HepG2 (cell line): Measurements from ENCODE around the gene PACSIN1. TPM values are rescaled to one million over a fixed set of nuclear protein-coding genes. Genes with fewer than 3 reads are reported as not detected.

Source experiments
- EP300 ChIP-seq, 3 experiments: sonication (generic) in 1 of 3; formaldehyde crosslinking in 1 of 3; IDR thresholded peaks; 2 replicates each; pipeline versions ENCODE4 v1.5.1 to v1.6.1; 2011 to 2020; ENCODE audit warnings: low read depth in 2 of 3, low read length in 2 of 3, borderline replicate concordance in 1 of 3, improper control_type of control experiment in 1 of 3, mild to moderate bottlenecking in 1 of 3, missing genetic modification reagents in 1 of 3, moderate library complexity in 1 of 3
- HNRNPL ChIP-seq: fragments of 200-400 bp; formaldehyde crosslinking; IDR thresholded peaks from 2 replicates; pipeline ENCODE4 v1.6.1; 2017; ENCODE audit warnings: mild to moderate bottlenecking, low read depth, low read length
- KLF16 ChIP-seq, 2 experiments: sonication (generic) in 1 of 2; formaldehyde crosslinking in 1 of 2; IDR thresholded peaks; 2 replicates each; pipeline versions ENCODE4 v1.6.1 to v1.8.0; 2016 to 2023; ENCODE audit warnings: missing genetic modification reagents in 2 of 2, missing compliant biosample characterization in 1 of 2
- MAF1 ChIP-seq: sonication (generic); formaldehyde crosslinking; IDR thresholded peaks from 2 replicates; pipeline ENCODE4 v1.5.0; 2020; ENCODE audit warnings: missing genetic modification reagents, borderline replicate concordance
- MAFK ChIP-seq, 2 experiments: IDR thresholded peaks in 1 of 2; conservative IDR thresholded peaks in 1 of 2; 2 replicates each; pipeline ENCODE4 v1.6.1; 2011; ENCODE audit warnings: improper control_type of control experiment in 2 of 2, low read length in 2 of 2
- RBM39 ChIP-seq: fragments of 200-400 bp; formaldehyde crosslinking; IDR thresholded peaks from one replicate; pipeline ENCODE4 v1.6.1; 2018; ENCODE audit warnings: antibody characterized with exemption, mild to moderate bottlenecking, low read depth, low read length; ENCODE audit not compliant: poor library complexity, severe bottlenecking
- REL ChIP-seq: sonication (generic); formaldehyde crosslinking; conservative IDR thresholded peaks from 2 replicates; pipeline ENCODE4 v1.8.0; 2022; ENCODE audit warnings: mild to moderate bottlenecking, missing genetic modification reagents, moderate library complexity
- SAP130 ChIP-seq: IDR thresholded peaks from 2 replicates; pipeline ENCODE4 v1.6.1; 2016; ENCODE audit warnings: low read depth
- SKI ChIP-seq: fragments of 450-650 bp; IDR thresholded peaks from one replicate; pipeline ENCODE4 v1.6.1; 2018; ENCODE audit warnings: mild to moderate bottlenecking; ENCODE audit not compliant: partially characterized antibody
- SOX5 ChIP-seq: IDR thresholded peaks from 2 replicates; pipeline ENCODE4 v1.6.1; 2016; ENCODE audit warnings: borderline replicate concordance
- ZNF20 ChIP-seq: sonication (generic); formaldehyde crosslinking; IDR thresholded peaks from 2 replicates; pipeline ENCODE4 v1.4.0; 2020; ENCODE audit warnings: mild to moderate bottlenecking, moderate library complexity, missing genetic modification reagents
- ZNF260 ChIP-seq: sonication (generic); formaldehyde crosslinking; IDR thresholded peaks from 2 replicates; pipeline ENCODE4 v1.4.0; 2020; ENCODE audit warnings: missing genetic modification reagents, low read depth, mild to moderate bottlenecking, borderline replicate concordance
- ZNF335 ChIP-seq: sonication (generic); formaldehyde crosslinking; IDR thresholded peaks from 2 replicates; pipeline ENCODE4 v1.4.0; 2020; ENCODE audit warnings: missing genetic modification reagents
- ZNF570 ChIP-seq: sonication (generic); formaldehyde crosslinking; IDR thresholded peaks from 2 replicates; pipeline ENCODE4 v1.4.0; 2020; ENCODE audit warnings: mild to moderate bottlenecking, missing genetic modification reagents, borderline replicate concordance
- polyA plus RNA-seq, 8 experiments: library from polyadenylated mRNA; depleted of rRNA in 3 of 8; stranded (reverse) in 7 of 8; unstranded in 1 of 8; fragments of >200 nt; fragmentation: Illumina TruSeq in 4 of 8; extraction: Trizol in 4 of 8; gene quantifications; 2 replicates each; pipeline versions ENCODE4 v1.2.1 to v1.2.3, GENCODE V29; 2011 to 2016; ENCODE audit warnings: low read depth in 4 of 8, missing spikeins in 1 of 8, mixed read lengths in 1 of 8; ENCODE audit not compliant: insufficient read depth in 1 of 8
- total RNA-seq, 5 experiments: library from RNA; depleted of rRNA; stranded (reverse); fragments of >200 nt; fragmentation: Illumina TruSeq; extraction: Trizol; gene quantifications; 2 replicates each; pipeline ENCODE4 v1.2.3, GENCODE V29; 2016; ENCODE audit warnings: low read depth in 1 of 5
- TF ChIP-seq, protein P1 (sequence below): sonication (generic); formaldehyde crosslinking; IDR thresholded peaks from 2 replicates; pipeline ENCODE4 v1.4.0; 2020; ENCODE audit warnings: mild to moderate bottlenecking, low read depth, missing genetic modification reagents
- TF ChIP-seq, protein P2 (sequence below): sonication (generic); formaldehyde crosslinking; IDR thresholded peaks from 2 replicates; pipeline ENCODE4 v1.5.0; 2020; ENCODE audit warnings: mild to moderate bottlenecking, missing genetic modification reagents
- TF ChIP-seq, protein P3 (sequence below): sonication (generic); formaldehyde crosslinking; IDR thresholded peaks from 2 replicates; pipeline ENCODE4 v1.5.0; 2020; ENCODE audit warnings: missing genetic modification reagents
- TF ChIP-seq, protein P4 (sequence below): IDR thresholded peaks from 2 replicates; pipeline ENCODE4 v1.6.1; 2016; ENCODE audit warnings: missing compliant biosample characterization, missing genetic modification reagents, borderline replicate concordance
- TF ChIP-seq, protein P5 (sequence below): sonication (generic); formaldehyde crosslinking; IDR thresholded peaks from 2 replicates; pipeline ENCODE4 v1.4.0; 2020; ENCODE audit warnings: low read depth, mild to moderate bottlenecking, missing genetic modification reagents

Gene PACSIN1
- total and polyA plus RNA-seq, 2 of the 13 experiments (the other 11 are each of a cell fraction or from before 2014, with no cell fraction given): not detected

DNA sequence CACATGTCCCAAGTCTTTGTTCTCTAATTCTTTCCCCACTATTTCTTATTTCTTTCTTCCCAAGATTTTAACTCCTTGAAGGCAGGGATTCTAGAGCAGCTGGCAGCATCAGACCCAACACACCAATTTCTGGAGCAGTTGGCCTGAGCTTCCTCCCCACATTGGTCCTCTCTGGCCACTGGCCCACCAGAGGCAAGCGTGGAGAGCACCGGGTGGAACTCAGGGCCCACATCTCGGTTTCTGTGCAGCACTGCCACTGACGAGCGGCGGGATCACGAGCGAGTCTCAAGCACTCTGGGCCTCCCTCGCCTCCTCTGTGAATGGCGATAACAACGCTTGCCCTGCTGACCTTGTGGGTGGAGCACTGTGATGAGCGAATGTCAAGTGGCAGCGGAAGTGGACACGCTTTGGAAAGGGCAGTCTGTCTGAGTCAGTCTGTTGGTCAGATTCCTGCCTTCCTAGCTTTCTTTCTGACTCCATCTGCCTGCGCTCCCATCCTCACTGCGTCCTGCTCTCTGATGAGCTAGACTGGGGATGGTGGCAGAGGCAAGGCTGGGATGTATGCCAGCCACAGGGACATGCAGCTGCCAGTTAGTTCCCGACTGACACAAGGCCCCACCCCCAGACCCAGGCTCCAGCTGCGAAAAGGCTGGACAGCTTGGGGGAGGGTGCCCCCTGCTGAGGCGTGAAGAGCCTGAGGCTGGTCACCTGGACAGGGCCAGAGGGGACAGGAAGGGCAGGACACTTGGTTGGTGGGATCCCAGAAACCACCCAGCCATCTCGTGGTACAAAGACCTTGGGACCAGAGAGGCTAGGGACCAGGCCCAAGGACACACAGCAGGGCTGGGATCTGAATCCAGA lies 94.7 kb downstream of the PACSIN1 start (continued):
- TF ChIP-seq REL: no peak
- TF ChIP-seq, protein P1, sequence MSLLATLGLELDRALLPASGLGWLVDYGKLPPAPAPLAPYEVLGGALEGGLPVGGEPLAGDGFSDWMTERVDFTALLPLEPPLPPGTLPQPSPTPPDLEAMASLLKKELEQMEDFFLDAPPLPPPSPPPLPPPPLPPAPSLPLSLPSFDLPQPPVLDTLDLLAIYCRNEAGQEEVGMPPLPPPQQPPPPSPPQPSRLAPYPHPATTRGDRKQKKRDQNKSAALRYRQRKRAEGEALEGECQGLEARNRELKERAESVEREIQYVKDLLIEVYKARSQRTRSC (CRISPR knock-in tag): no peak
- no peak for TF ChIP-seq ZNF570
- TF ChIP-seq SAP130 (CRISPR knock-in tag): peak; percentile 91
- no peak for TF ChIP-seq RBM39
- TF ChIP-seq MAF1 (CRISPR knock-in tag): no peak
- TF ChIP-seq EP300 (IDR thresholded peaks at IDR 0.05; ENCODE audit: low read depth in 2 of 2, low read length in 2 of 2): 0 out of 4 replicates have a peak, but pooled peaks of 1 of the 2 experiments have one; percentile 9
- no peak for TF ChIP-seq EP300 (CRISPR knock-in tag; IDR thresholded peaks at IDR 0.05; ENCODE audit: borderline replicate concordance)
- TF ChIP-seq SKI: peak; percentile 10
- 0 out of 2 replicates have a peak, but pooled peaks have one; percentile 57 for TF ChIP-seq ZNF335 (CRISPR knock-in tag)
- TF ChIP-seq KLF16 (CRISPR knock-in tag; IDR thresholded peaks at IDR 0.05): no peak; a peak in 1 of 4 replicates
- TF ChIP-seq SOX5 (CRISPR knock-in tag): peak; percentile 67; the same call in 1 of the 2 replicates
- TF ChIP-seq, protein P2, sequence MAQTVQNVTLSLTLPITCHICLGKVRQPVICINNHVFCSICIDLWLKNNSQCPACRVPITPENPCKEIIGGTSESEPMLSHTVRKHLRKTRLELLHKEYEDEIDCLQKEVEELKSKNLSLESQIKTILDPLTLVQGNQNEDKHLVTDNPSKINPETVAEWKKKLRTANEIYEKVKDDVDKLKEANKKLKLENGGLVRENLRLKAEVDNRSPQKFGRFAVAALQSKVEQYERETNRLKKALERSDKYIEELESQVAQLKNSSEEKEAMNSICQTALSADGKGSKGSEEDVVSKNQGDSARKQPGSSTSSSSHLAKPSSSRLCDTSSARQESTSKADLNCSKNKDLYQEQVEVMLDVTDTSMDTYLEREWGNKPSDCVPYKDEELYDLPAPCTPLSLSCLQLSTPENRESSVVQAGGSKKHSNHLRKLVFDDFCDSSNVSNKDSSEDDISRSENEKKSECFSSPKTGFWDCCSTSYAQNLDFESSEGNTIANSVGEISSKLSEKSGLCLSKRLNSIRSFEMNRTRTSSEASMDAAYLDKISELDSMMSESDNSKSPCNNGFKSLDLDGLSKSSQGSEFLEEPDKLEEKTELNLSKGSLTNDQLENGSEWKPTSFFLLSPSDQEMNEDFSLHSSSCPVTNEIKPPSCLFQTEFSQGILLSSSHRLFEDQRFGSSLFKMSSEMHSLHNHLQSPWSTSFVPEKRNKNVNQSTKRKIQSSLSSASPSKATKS (CRISPR knock-in tag): no peak
- peak; percentile 80 for TF ChIP-seq HNRNPL
- no peak for TF ChIP-seq ZNF260 (CRISPR knock-in tag)
- TF ChIP-seq, protein P3, sequence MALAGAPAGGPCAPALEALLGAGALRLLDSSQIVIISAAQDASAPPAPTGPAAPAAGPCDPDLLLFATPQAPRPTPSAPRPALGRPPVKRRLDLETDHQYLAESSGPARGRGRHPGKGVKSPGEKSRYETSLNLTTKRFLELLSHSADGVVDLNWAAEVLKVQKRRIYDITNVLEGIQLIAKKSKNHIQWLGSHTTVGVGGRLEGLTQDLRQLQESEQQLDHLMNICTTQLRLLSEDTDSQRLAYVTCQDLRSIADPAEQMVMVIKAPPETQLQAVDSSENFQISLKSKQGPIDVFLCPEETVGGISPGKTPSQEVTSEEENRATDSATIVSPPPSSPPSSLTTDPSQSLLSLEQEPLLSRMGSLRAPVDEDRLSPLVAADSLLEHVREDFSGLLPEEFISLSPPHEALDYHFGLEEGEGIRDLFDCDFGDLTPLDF: no peak
- TF ChIP-seq, protein P4, sequence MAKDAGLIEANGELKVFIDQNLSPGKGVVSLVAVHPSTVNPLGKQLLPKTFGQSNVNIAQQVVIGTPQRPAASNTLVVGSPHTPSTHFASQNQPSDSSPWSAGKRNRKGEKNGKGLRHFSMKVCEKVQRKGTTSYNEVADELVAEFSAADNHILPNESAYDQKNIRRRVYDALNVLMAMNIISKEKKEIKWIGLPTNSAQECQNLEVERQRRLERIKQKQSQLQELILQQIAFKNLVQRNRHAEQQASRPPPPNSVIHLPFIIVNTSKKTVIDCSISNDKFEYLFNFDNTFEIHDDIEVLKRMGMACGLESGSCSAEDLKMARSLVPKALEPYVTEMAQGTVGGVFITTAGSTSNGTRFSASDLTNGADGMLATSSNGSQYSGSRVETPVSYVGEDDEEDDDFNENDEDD (CRISPR knock-in tag): no peak; the same call in 1 of the 2 replicates
- TF ChIP-seq, protein P5, sequence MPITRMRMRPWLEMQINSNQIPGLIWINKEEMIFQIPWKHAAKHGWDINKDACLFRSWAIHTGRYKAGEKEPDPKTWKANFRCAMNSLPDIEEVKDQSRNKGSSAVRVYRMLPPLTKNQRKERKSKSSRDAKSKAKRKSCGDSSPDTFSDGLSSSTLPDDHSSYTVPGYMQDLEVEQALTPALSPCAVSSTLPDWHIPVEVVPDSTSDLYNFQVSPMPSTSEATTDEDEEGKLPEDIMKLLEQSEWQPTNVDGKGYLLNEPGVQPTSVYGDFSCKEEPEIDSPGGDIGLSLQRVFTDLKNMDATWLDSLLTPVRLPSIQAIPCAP (CRISPR knock-in tag): peak; percentile 82; the same call in 1 of the 2 replicates
- no peak for TF ChIP-seq ZNF20 (CRISPR knock-in tag)
- no peak for TF ChIP-seq MAFK (conservative IDR thresholded peaks at IDR 0.05 in 1 of 2, IDR thresholded peaks at IDR 0.05 in 1 of 2; ENCODE audit: low read length in 2 of 2)
